GM12875 (cell line): Measurements from ENCODE around the gene SEMA4D.

ENCODE experiments used
- H3K4me3 ChIP-seq: one replicate; pipeline ENCODE4 v1.5.1; 2011; ENCODE audit warnings: low read depth, low read length, control low read depth
- TF ChIP-seq, protein P1 (sequence below): IDR thresholded peaks from 2 replicates; pipeline ENCODE4 v1.5.1; 2011; ENCODE audit warnings: low read depth, mild to moderate bottlenecking, control low read depth, inconsistent platforms, low read length, moderate library complexity, borderline replicate concordance; ENCODE audit not compliant: insufficient read depth

The SEMA4D gene

GRCh38 chr9:89453452-89453851 lies 44.5 kb downstream of the SEMA4D start:
- H3K4me3 ChIP-seq, result no peak overlapping the region

DNA sequence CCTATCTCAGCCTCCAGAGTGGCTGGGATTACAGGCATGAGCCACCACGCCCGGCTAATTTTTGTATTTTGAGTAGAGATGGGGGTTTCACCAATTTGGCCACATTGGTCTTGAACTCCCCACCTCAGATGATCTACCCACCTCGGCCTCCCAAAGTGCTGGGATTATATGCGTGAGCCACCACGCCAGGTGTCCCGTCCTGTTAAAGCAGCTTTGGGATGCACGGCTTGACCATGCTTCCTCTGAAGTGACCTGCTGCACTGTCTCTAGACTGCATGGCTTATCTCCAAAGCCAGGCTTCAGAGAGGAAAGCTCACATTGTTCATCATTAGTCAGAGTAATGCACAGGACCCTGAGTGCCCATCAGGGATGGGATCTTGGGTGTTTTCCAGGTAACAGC lies 45.4 kb downstream of the SEMA4D start:
- no peak overlapping the region for H3K4me3 ChIP-seq
- TF ChIP-seq, protein P1, sequence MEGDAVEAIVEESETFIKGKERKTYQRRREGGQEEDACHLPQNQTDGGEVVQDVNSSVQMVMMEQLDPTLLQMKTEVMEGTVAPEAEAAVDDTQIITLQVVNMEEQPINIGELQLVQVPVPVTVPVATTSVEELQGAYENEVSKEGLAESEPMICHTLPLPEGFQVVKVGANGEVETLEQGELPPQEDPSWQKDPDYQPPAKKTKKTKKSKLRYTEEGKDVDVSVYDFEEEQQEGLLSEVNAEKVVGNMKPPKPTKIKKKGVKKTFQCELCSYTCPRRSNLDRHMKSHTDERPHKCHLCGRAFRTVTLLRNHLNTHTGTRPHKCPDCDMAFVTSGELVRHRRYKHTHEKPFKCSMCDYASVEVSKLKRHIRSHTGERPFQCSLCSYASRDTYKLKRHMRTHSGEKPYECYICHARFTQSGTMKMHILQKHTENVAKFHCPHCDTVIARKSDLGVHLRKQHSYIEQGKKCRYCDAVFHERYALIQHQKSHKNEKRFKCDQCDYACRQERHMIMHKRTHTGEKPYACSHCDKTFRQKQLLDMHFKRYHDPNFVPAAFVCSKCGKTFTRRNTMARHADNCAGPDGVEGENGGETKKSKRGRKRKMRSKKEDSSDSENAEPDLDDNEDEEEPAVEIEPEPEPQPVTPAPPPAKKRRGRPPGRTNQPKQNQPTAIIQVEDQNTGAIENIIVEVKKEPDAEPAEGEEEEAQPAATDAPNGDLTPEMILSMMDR, result no peak

More at GRCh38 chr9:89453452-89453851, 44.5 kb downstream of the SEMA4D start:
- TF ChIP-seq, protein P1, result no peak

GRCh38 chr9:89450213-89450612 lies 47.7 kb downstream of the SEMA4D start:
- TF ChIP-seq, protein P1, result no peak
- H3K4me3 ChIP-seq, result no peak overlapping the region

- TF ChIP-seq, protein P1, result no peak
- H3K4me3 ChIP-seq, result no peak overlapping the region
Measured at GRCh38 chr9:89449261-89449671, 48.6 kb downstream of the SEMA4D start.

- no peak overlapping the region for H3K4me3 ChIP-seq
- TF ChIP-seq, protein P1, result no peak
Measured at GRCh38 chr9:89448821-89449220, 49.1 kb downstream of the SEMA4D start.

DNA sequence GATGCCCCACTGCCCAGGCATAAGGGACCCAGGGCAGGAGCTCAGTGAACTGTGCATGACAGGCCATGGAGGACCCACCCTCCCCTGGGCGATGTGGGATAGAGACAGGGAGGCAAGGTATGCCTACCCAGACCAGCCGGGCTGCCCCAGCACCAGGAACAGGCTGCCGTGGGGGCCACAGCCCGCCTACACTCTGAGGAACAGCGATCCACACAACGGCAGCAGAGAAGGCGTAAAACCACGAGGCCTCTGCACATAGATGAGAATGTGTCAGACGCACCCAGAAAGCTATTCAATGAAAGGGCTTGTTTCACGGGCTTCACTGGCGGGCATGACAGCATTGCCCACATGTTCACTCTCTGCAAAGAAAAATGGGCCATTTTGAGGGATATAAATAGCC lies 49.5 kb downstream of the SEMA4D start:
- no peak overlapping the region for H3K4me3 ChIP-seq

GRCh38 chr9:89447416-89447815 lies 50.5 kb downstream of the SEMA4D start:
- H3K4me3 ChIP-seq, result no peak overlapping the region
- TF ChIP-seq, protein P1, result no peak

More for the DNA sequence above, 49.5 kb downstream of the SEMA4D start:
- TF ChIP-seq, protein P1, result no peak
